Neural cell (in vitro differentiated cells): ENCODE results near the gene FFAR4. TPM values are rescaled to one million over a fixed set of nuclear protein-coding genes. Genes with fewer than 3 reads are reported as not detected.

Experiments used
- H2AFZ ChIP-seq: fragments of 200-600, 300-800 bp; sonication (generic), shearing (Covaris generic); 2 replicates; pipeline ENCODE4 v1.6.0; 2014; ENCODE audit warnings: low read depth, mild to moderate bottlenecking, antibody characterized with exemption, low read length, moderate library complexity
- H3F3A ChIP-seq: fragments of 200-600 bp; shearing (Covaris generic); 2 replicates; pipeline ENCODE4 v1.6.1; 2016; ENCODE audit warnings: mild to moderate bottlenecking, moderate library complexity, mixed read lengths, antibody characterized with exemption, low read length; ENCODE audit not compliant: insufficient read depth, poor library complexity, severe bottlenecking
- H3K27ac ChIP-seq: fragments of 200-600, 300-800 bp; sonication (generic), shearing (Covaris generic); 2 replicates; pipeline ENCODE4 v1.5.1; 2014; ENCODE audit warnings: mild to moderate bottlenecking, low read length, moderate library complexity
- H3K27me3 ChIP-seq: fragments of 300-800, 200-600 bp; sonication (generic), shearing (Covaris generic); 2 replicates; pipeline ENCODE4 v1.6.0; 2014; ENCODE audit warnings: mild to moderate bottlenecking, low read depth, low read length, moderate library complexity; ENCODE audit not compliant: insufficient read depth
- H3K36me3 ChIP-seq: fragments of 300-800, 200-600 bp; sonication (generic), shearing (Covaris generic); 2 replicates; pipeline ENCODE4 v1.5.1; 2014; ENCODE audit warnings: mild to moderate bottlenecking, antibody characterized with exemption, low read length, moderate library complexity; ENCODE audit not compliant: insufficient read depth
- H3K4me2 ChIP-seq: fragments of 300-800, 200-600 bp; sonication (generic), shearing (Covaris generic); 2 replicates; pipeline ENCODE4 v1.6.0; 2014; ENCODE audit warnings: mild to moderate bottlenecking, low read length
- H3K4me3 ChIP-seq: fragments of 300-800, 200-600 bp; sonication (generic), shearing (Covaris generic); 2 replicates; pipeline ENCODE4 v1.5.1; 2014; ENCODE audit warnings: mild to moderate bottlenecking, low read length, moderate library complexity
- H3K79me2 ChIP-seq: fragments of 200-600 bp; shearing (Covaris generic); replicated peaks from 2 replicates; pipeline ENCODE4 v1.6.0; 2014; ENCODE audit warnings: mild to moderate bottlenecking, low read length, moderate library complexity; ENCODE audit not compliant: insufficient read depth
- H3K9ac ChIP-seq: fragments of 300-800, 200-600 bp; sonication (generic), shearing (Covaris generic); 2 replicates; pipeline ENCODE4 v1.6.1; 2016; ENCODE audit warnings: mild to moderate bottlenecking, low read length, mixed read lengths
- H3K9me2 ChIP-seq: fragments of 200-600 bp; shearing (Covaris generic); 2 replicates; pipeline ENCODE4 v1.6.1; 2016; ENCODE audit warnings: mild to moderate bottlenecking, low read length, mixed read lengths; ENCODE audit not compliant: insufficient read depth
- H3K9me3 ChIP-seq: fragments of 200-600, 300-800 bp; sonication (generic), shearing (Covaris generic); 2 replicates; pipeline ENCODE4 v1.6.1; 2016; ENCODE audit warnings: mild to moderate bottlenecking, mixed run types, low read length, moderate library complexity, mixed read lengths
- H4K20me1 ChIP-seq: fragments of 200-600 bp; shearing (Covaris generic); 2 replicates; pipeline ENCODE4 v1.6.1; 2016; ENCODE audit warnings: mild to moderate bottlenecking, mixed run types; ENCODE audit not compliant: insufficient read depth
- CTCF ChIP-seq: fragments of 450-650 bp; IDR thresholded peaks from 2 replicates; pipeline ENCODE4 v1.5.1; 2014; ENCODE audit warnings: antibody characterized with exemption, mild to moderate bottlenecking, moderate library complexity; ENCODE audit not compliant: poor library complexity, severe bottlenecking
- EP300 ChIP-seq: fragments of 450-650 bp; conservative IDR thresholded peaks from 2 replicates; pipeline ENCODE4 v1.6.1; 2014; ENCODE audit warnings: antibody characterized with exemption, mild to moderate bottlenecking, moderate library complexity; ENCODE audit not compliant: poor library complexity, severe bottlenecking
- EZH2 ChIP-seq: fragments of 200-600, 300-800 bp; shearing (Covaris generic), sonication (generic); IDR thresholded peaks from 2 replicates; pipeline ENCODE4 v1.6.1; 2014; ENCODE audit warnings: antibody characterized with exemption, low read length, borderline replicate concordance, mild to moderate bottlenecking; ENCODE audit not compliant: insufficient read depth, poor library complexity, severe bottlenecking
- MXI1 ChIP-seq: fragments of 450-650 bp; conservative IDR thresholded peaks from 2 replicates; pipeline ENCODE4 v1.6.1; 2014; ENCODE audit warnings: antibody characterized with exemption, mild to moderate bottlenecking; ENCODE audit not compliant: poor library complexity, severe bottlenecking
- POLR2AphosphoS5 ChIP-seq: IDR thresholded peaks from 2 replicates; pipeline ENCODE4 v1.6.1; 2012
- RAD21 ChIP-seq: fragments of 450-650 bp; conservative IDR thresholded peaks from 2 replicates; pipeline ENCODE4 v1.6.1; 2014; ENCODE audit warnings: antibody characterized with exemption, mild to moderate bottlenecking, moderate library complexity
- REST ChIP-seq: IDR thresholded peaks from 2 replicates; pipeline ENCODE4 v1.6.1; 2012; ENCODE audit warnings: borderline replicate concordance
- SMC3 ChIP-seq: fragments of 450-650 bp; conservative IDR thresholded peaks from 2 replicates; pipeline ENCODE4 v1.6.1; 2014; ENCODE audit warnings: antibody characterized with exemption, mild to moderate bottlenecking, moderate library complexity; ENCODE audit not compliant: poor library complexity
- TAF1 ChIP-seq: IDR thresholded peaks from 2 replicates; pipeline ENCODE4 v1.6.1; 2012; ENCODE audit warnings: low read depth
- polyA plus RNA-seq: library from polyadenylated mRNA; depleted of rRNA; stranded (reverse); fragments of >200 nt; gene quantifications from 2 replicates; pipeline ENCODE4 v1.2.3, GENCODE V29; 2014

Gene FFAR4
- polyA plus RNA-seq, 1 donor from 2014 or later = not detected

- H3K4me3 ChIP-seq = no peak overlapping the region
- no peak overlapping the region for H3K9ac ChIP-seq
- H3K27ac ChIP-seq = no peak overlapping the region
- no peaks in the 10 kb centered on the region for H3K9me3 ChIP-seq
- H3K27me3 ChIP-seq = no peaks in the 10 kb centered on the region
- H2AFZ ChIP-seq = no peak overlapping the region
- H3K9me2 ChIP-seq = no peaks in the 10 kb centered on the region
- H4K20me1 ChIP-seq = no peaks in the 10 kb centered on the region
- no peaks in the 10 kb centered on the region for H3F3A ChIP-seq
- H3K36me3 ChIP-seq = no peaks in the 10 kb centered on the region
- TF ChIP-seq EP300 (no peak), REST (no peak), CTCF (no peak), EZH2 (no peak), MXI1 (no peak), TAF1 (no peak), POLR2AphosphoS5 (no peak), RAD21 (no peak), SMC3 (no peak)
- H3K4me2 ChIP-seq = no peak overlapping the region
- H3K79me2 ChIP-seq = no peaks in the 10 kb centered on the region
Observed at GRCh38 chr10:93550606-93551005, 15.9 kb upstream of the FFAR4 start.

- Histone ChIP-seq H3K9me3 (no peaks in the 10 kb centered on the region), H3F3A (no peaks in the 10 kb centered on the region), H3K36me3 (no peaks in the 10 kb centered on the region), H3K4me2 (no peak overlapping the region), H3K79me2 (no peaks in the 10 kb centered on the region), H3K4me3 (no peak overlapping the region), H3K9ac (no peak overlapping the region), H4K20me1 (no peaks in the 10 kb centered on the region), H3K9me2 (no peaks in the 10 kb centered on the region), H3K27ac (no peak overlapping the region), H3K27me3 (no peaks in the 10 kb centered on the region), H2AFZ (no peak overlapping the region)
- TF ChIP-seq REST (no peak), SMC3 (no peak), MXI1 (no peak), EP300 (no peak), EZH2 (no peak), CTCF (no peak), RAD21 (no peak), POLR2AphosphoS5 (no peak), TAF1 (no peak)
Observed at GRCh38 chr10:93552780-93553179, 13.7 kb upstream of the FFAR4 start.
